ENCODE measurements around the gene RRP15.
A peak's percentile ranks its signal among the peaks of the same experiment; 100 is the strongest.

GRCh38 chr1:218262259-218262658 is 22.8 kb upstream of the RRP15 start:
- peak; percentile 71 to 89 for TF ChIP-seq REST (IDR thresholded peaks at IDR 0.05; ENCODE audit: insufficient read depth in 1 of 2, low read depth in 2 of 2, low read length in 2 of 2)
- TF ChIP-seq SIN3A (IDR thresholded peaks at IDR 0.05; ENCODE audit: borderline replicate concordance, insufficient read depth, low read length): no peak

Data from PFSK-1 (cell line).